Neural cell (in vitro differentiated cells): ENCODE measurements around the gene NALCN. TPM values are rescaled to one million over a fixed set of nuclear protein-coding genes. Genes with fewer than 3 reads are reported as not detected.

Experiments
- H2AFZ ChIP-seq: fragments of 200-600, 300-800 bp; sonication (generic), shearing (Covaris generic); 2 replicates; pipeline ENCODE4 v1.6.0; 2014; ENCODE audit warnings: low read depth, mild to moderate bottlenecking, antibody characterized with exemption, low read length, moderate library complexity
- H3F3A ChIP-seq: fragments of 200-600 bp; shearing (Covaris generic); 2 replicates; pipeline ENCODE4 v1.6.1; 2016; ENCODE audit warnings: mild to moderate bottlenecking, moderate library complexity, mixed read lengths, antibody characterized with exemption, low read length; ENCODE audit not compliant: insufficient read depth, poor library complexity, severe bottlenecking
- H3K27ac ChIP-seq: fragments of 200-600, 300-800 bp; sonication (generic), shearing (Covaris generic); 2 replicates; pipeline ENCODE4 v1.5.1; 2014; ENCODE audit warnings: mild to moderate bottlenecking, low read length, moderate library complexity
- H3K27me3 ChIP-seq: fragments of 300-800, 200-600 bp; sonication (generic), shearing (Covaris generic); 2 replicates; pipeline ENCODE4 v1.6.0; 2014; ENCODE audit warnings: mild to moderate bottlenecking, low read depth, low read length, moderate library complexity; ENCODE audit not compliant: insufficient read depth
- H3K36me3 ChIP-seq: fragments of 300-800, 200-600 bp; sonication (generic), shearing (Covaris generic); 2 replicates; pipeline ENCODE4 v1.5.1; 2014; ENCODE audit warnings: mild to moderate bottlenecking, antibody characterized with exemption, low read length, moderate library complexity; ENCODE audit not compliant: insufficient read depth
- H3K4me2 ChIP-seq: fragments of 300-800, 200-600 bp; sonication (generic), shearing (Covaris generic); 2 replicates; pipeline ENCODE4 v1.6.0; 2014; ENCODE audit warnings: mild to moderate bottlenecking, low read length
- H3K4me3 ChIP-seq: fragments of 300-800, 200-600 bp; sonication (generic), shearing (Covaris generic); 2 replicates; pipeline ENCODE4 v1.5.1; 2014; ENCODE audit warnings: mild to moderate bottlenecking, low read length, moderate library complexity
- H3K79me2 ChIP-seq: fragments of 200-600 bp; shearing (Covaris generic); replicated peaks from 2 replicates; pipeline ENCODE4 v1.6.0; 2014; ENCODE audit warnings: mild to moderate bottlenecking, low read length, moderate library complexity; ENCODE audit not compliant: insufficient read depth
- H3K9ac ChIP-seq: fragments of 300-800, 200-600 bp; sonication (generic), shearing (Covaris generic); 2 replicates; pipeline ENCODE4 v1.6.1; 2016; ENCODE audit warnings: mild to moderate bottlenecking, low read length, mixed read lengths
- H3K9me2 ChIP-seq: fragments of 200-600 bp; shearing (Covaris generic); 2 replicates; pipeline ENCODE4 v1.6.1; 2016; ENCODE audit warnings: mild to moderate bottlenecking, low read length, mixed read lengths; ENCODE audit not compliant: insufficient read depth
- H3K9me3 ChIP-seq: fragments of 200-600, 300-800 bp; sonication (generic), shearing (Covaris generic); 2 replicates; pipeline ENCODE4 v1.6.1; 2016; ENCODE audit warnings: mild to moderate bottlenecking, mixed run types, low read length, moderate library complexity, mixed read lengths
- H4K20me1 ChIP-seq: fragments of 200-600 bp; shearing (Covaris generic); 2 replicates; pipeline ENCODE4 v1.6.1; 2016; ENCODE audit warnings: mild to moderate bottlenecking, mixed run types; ENCODE audit not compliant: insufficient read depth
- EP300 ChIP-seq: fragments of 450-650 bp; conservative IDR thresholded peaks from 2 replicates; pipeline ENCODE4 v1.6.1; 2014; ENCODE audit warnings: antibody characterized with exemption, mild to moderate bottlenecking, moderate library complexity; ENCODE audit not compliant: poor library complexity, severe bottlenecking
- EZH2 ChIP-seq: fragments of 200-600, 300-800 bp; shearing (Covaris generic), sonication (generic); IDR thresholded peaks from 2 replicates; pipeline ENCODE4 v1.6.1; 2014; ENCODE audit warnings: antibody characterized with exemption, low read length, borderline replicate concordance, mild to moderate bottlenecking; ENCODE audit not compliant: insufficient read depth, poor library complexity, severe bottlenecking
- MXI1 ChIP-seq: fragments of 450-650 bp; conservative IDR thresholded peaks from 2 replicates; pipeline ENCODE4 v1.6.1; 2014; ENCODE audit warnings: antibody characterized with exemption, mild to moderate bottlenecking; ENCODE audit not compliant: poor library complexity, severe bottlenecking
- POLR2AphosphoS5 ChIP-seq: IDR thresholded peaks from 2 replicates; pipeline ENCODE4 v1.6.1; 2012
- RAD21 ChIP-seq: fragments of 450-650 bp; conservative IDR thresholded peaks from 2 replicates; pipeline ENCODE4 v1.6.1; 2014; ENCODE audit warnings: antibody characterized with exemption, mild to moderate bottlenecking, moderate library complexity
- SMC3 ChIP-seq: fragments of 450-650 bp; conservative IDR thresholded peaks from 2 replicates; pipeline ENCODE4 v1.6.1; 2014; ENCODE audit warnings: antibody characterized with exemption, mild to moderate bottlenecking, moderate library complexity; ENCODE audit not compliant: poor library complexity
- TAF1 ChIP-seq: IDR thresholded peaks from 2 replicates; pipeline ENCODE4 v1.6.1; 2012; ENCODE audit warnings: low read depth
- polyA plus RNA-seq: library from polyadenylated mRNA; depleted of rRNA; stranded (reverse); fragments of >200 nt; gene quantifications from 2 replicates; pipeline ENCODE4 v1.2.3, GENCODE V29; 2014
- TF ChIP-seq, protein P1 (sequence below): IDR thresholded peaks from 2 replicates; pipeline ENCODE4 v1.6.1; 2012; ENCODE audit warnings: borderline replicate concordance
- TF ChIP-seq, protein P2 (sequence below): fragments of 450-650 bp; IDR thresholded peaks from 2 replicates; pipeline ENCODE4 v1.5.1; 2014; ENCODE audit warnings: antibody characterized with exemption, mild to moderate bottlenecking, moderate library complexity; ENCODE audit not compliant: poor library complexity, severe bottlenecking

Gene NALCN
- polyA plus RNA-seq, 1 donor from 2014 or later: 24.1 TPM

DNA sequence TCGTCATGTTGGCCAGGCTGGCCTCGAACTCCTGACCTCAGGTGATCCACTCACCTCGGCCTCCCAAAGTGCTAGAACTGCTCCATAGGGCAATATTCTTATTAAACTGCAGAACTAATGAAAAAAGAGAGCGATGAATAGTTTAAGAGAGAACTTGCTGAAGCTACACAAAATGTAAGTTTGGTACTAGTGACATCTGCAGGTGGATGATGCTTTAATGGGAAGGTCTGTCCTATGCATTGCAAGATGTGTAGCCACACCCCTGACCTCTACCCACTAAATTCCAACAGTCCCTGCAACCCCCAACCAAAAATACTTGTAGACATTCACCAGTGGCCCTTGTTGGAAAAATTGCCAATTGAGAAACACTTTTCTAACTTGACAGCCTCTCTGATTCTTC is 117.8 kb downstream of the NALCN start:
- no peak overlapping the region for H3K27ac ChIP-seq
- no peak overlapping the region for H3K9ac ChIP-seq
- no peaks in the 10 kb centered on the region for H3K27me3 ChIP-seq
- no peaks in the 10 kb centered on the region for H3F3A ChIP-seq
- no peak for TF ChIP-seq MXI1
- no peak for TF ChIP-seq SMC3
- TF ChIP-seq, protein P1, sequence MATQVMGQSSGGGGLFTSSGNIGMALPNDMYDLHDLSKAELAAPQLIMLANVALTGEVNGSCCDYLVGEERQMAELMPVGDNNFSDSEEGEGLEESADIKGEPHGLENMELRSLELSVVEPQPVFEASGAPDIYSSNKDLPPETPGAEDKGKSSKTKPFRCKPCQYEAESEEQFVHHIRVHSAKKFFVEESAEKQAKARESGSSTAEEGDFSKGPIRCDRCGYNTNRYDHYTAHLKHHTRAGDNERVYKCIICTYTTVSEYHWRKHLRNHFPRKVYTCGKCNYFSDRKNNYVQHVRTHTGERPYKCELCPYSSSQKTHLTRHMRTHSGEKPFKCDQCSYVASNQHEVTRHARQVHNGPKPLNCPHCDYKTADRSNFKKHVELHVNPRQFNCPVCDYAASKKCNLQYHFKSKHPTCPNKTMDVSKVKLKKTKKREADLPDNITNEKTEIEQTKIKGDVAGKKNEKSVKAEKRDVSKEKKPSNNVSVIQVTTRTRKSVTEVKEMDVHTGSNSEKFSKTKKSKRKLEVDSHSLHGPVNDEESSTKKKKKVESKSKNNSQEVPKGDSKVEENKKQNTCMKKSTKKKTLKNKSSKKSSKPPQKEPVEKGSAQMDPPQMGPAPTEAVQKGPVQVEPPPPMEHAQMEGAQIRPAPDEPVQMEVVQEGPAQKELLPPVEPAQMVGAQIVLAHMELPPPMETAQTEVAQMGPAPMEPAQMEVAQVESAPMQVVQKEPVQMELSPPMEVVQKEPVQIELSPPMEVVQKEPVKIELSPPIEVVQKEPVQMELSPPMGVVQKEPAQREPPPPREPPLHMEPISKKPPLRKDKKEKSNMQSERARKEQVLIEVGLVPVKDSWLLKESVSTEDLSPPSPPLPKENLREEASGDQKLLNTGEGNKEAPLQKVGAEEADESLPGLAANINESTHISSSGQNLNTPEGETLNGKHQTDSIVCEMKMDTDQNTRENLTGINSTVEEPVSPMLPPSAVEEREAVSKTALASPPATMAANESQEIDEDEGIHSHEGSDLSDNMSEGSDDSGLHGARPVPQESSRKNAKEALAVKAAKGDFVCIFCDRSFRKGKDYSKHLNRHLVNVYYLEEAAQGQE: no peak
- TF ChIP-seq, protein P2, sequence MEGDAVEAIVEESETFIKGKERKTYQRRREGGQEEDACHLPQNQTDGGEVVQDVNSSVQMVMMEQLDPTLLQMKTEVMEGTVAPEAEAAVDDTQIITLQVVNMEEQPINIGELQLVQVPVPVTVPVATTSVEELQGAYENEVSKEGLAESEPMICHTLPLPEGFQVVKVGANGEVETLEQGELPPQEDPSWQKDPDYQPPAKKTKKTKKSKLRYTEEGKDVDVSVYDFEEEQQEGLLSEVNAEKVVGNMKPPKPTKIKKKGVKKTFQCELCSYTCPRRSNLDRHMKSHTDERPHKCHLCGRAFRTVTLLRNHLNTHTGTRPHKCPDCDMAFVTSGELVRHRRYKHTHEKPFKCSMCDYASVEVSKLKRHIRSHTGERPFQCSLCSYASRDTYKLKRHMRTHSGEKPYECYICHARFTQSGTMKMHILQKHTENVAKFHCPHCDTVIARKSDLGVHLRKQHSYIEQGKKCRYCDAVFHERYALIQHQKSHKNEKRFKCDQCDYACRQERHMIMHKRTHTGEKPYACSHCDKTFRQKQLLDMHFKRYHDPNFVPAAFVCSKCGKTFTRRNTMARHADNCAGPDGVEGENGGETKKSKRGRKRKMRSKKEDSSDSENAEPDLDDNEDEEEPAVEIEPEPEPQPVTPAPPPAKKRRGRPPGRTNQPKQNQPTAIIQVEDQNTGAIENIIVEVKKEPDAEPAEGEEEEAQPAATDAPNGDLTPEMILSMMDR: no peak
- TF ChIP-seq EZH2: no peak
- TF ChIP-seq EP300: no peak
- TF ChIP-seq RAD21: no peak
- no peak for TF ChIP-seq POLR2AphosphoS5
- TF ChIP-seq TAF1: no peak
- no peaks in the 10 kb centered on the region for H3K9me2 ChIP-seq
- no peak overlapping the region for H2AFZ ChIP-seq
- H3K4me2 ChIP-seq: no peak overlapping the region
- H3K36me3 ChIP-seq: no peaks in the 10 kb centered on the region
- H3K79me2 ChIP-seq: no peaks in the 10 kb centered on the region
- H4K20me1 ChIP-seq: no peaks in the 10 kb centered on the region
- H3K4me3 ChIP-seq: no peak overlapping the region
- no peaks in the 10 kb centered on the region for H3K9me3 ChIP-seq

GRCh38 chr13:101297794-101298193 is 118.5 kb downstream of the NALCN start:
- Histone ChIP-seq H4K20me1 (no peaks in the 10 kb centered on the region), H3K9me3 (no peaks in the 10 kb centered on the region), H2AFZ (no peak overlapping the region)

More at GRCh38 chr13:101297794-101298193, 118.5 kb downstream of the NALCN start:
- Histone ChIP-seq H3K27me3 (no peaks in the 10 kb centered on the region), H3K79me2 (no peaks in the 10 kb centered on the region), H3K9me2 (no peaks in the 10 kb centered on the region), H3K9ac (no peak overlapping the region), H3K36me3 (no peaks in the 10 kb centered on the region), H3K4me2 (no peak overlapping the region), H3K27ac (no peak overlapping the region), H3F3A (no peaks in the 10 kb centered on the region), H3K4me3 (no peak overlapping the region)
- TF ChIP-seq MXI1 (no peak), POLR2AphosphoS5 (no peak)
- TF ChIP-seq, protein P2: no peak
